Forelimb muscle (tissue), 1 donor: Measurements from ENCODE around the gene TXNDC11. TPM values are rescaled to one million over a fixed set of nuclear protein-coding genes. Genes with fewer than 3 reads are reported as not detected.

Experiments
- polyA plus RNA-seq: library from polyadenylated mRNA; unstranded; fragments of 120-200 nt; gene quantifications from one replicate; pipeline ENCODE4 v1.2.1, GENCODE V29; 2013; ENCODE audit not compliant: insufficient read length

The TXNDC11 gene
- polyA plus RNA-seq, 1 donor: 19.4 TPM

Other genes starting within 250 kb of the TXNDC11 start
- 30.5 TPM for gene LITAF, start 155.9 kb downstream of the TXNDC11 start, polyA plus RNA-seq
- 24.7 TPM for gene SNN, start 74.4 kb downstream of the TXNDC11 start, polyA plus RNA-seq
- gene ZC3H7A, start 54.4 kb upstream of the TXNDC11 start, polyA plus RNA-seq: 45.9 TPM
- 342 TPM for gene RSL1D1, start 108.7 kb upstream of the TXNDC11 start, polyA plus RNA-seq
- 79.9 TPM for gene GSPT1, start 173.1 kb upstream of the TXNDC11 start, polyA plus RNA-seq
- 5.1 TPM for gene NPIPB2, start 199.2 kb upstream of the TXNDC11 start, polyA plus RNA-seq
- 0.19 TPM for gene TNFRSF17, start 222.4 kb upstream of the TXNDC11 start, polyA plus RNA-seq
- 6.7 TPM for gene SNX29, start 233.9 kb upstream of the TXNDC11 start, polyA plus RNA-seq